Type B pancreatic cell (in vitro differentiated cells): ENCODE measurements around the gene PRKCQ. TPM values are rescaled to one million over a fixed set of nuclear protein-coding genes. Genes with fewer than 3 reads are reported as not detected.

Experiments
- DNase-seq: peaks from one replicate; pipeline ENCODE4 v3.0.0; 2021; ENCODE audit warnings: mixed read lengths; ENCODE audit not compliant: unreplicated experiment; ENCODE audit errors: extremely low spot score
- H3K27ac Mint-ChIP-seq: 2 replicates; pipeline ENCODE4 v1.8.0; 2021; ENCODE audit warnings: mild to moderate bottlenecking, mixed read lengths
- H3K27me3 Mint-ChIP-seq: 2 replicates; pipeline ENCODE4 v1.8.0; 2021; ENCODE audit warnings: mixed read lengths
- H3K36me3 Mint-ChIP-seq: 2 replicates; pipeline ENCODE4 v1.8.0; 2021; ENCODE audit warnings: mixed read lengths
- H3K4me1 Mint-ChIP-seq: one replicate; pipeline ENCODE4 v1.8.0; 2021; ENCODE audit warnings: mixed read lengths; ENCODE audit not compliant: unreplicated experiment
- H3K4me3 Mint-ChIP-seq: 2 replicates; pipeline ENCODE4 v1.8.0; 2021; ENCODE audit warnings: mild to moderate bottlenecking, mixed read lengths
- H3K9me3 Mint-ChIP-seq: 2 replicates; pipeline ENCODE4 v1.8.0; 2021; ENCODE audit warnings: mixed read lengths
- total RNA-seq: library from RNA; stranded (reverse); gene quantifications from 2 replicates; pipeline ENCODE4 v1.2.1, GENCODE V29; 2021; ENCODE audit warnings: low replicate concordance
- TF ChIP-seq, protein P1 (sequence below): fragments of 200-600 bp; sonication (generic); conservative IDR thresholded peaks from 2 replicates; pipeline ENCODE4 v1.5.0; 2021; ENCODE audit warnings: antibody characterized with exemption, mild to moderate bottlenecking

Gene PRKCQ
- total RNA-seq, 1 donor from 2014 or later = 2.0 TPM

DNA sequence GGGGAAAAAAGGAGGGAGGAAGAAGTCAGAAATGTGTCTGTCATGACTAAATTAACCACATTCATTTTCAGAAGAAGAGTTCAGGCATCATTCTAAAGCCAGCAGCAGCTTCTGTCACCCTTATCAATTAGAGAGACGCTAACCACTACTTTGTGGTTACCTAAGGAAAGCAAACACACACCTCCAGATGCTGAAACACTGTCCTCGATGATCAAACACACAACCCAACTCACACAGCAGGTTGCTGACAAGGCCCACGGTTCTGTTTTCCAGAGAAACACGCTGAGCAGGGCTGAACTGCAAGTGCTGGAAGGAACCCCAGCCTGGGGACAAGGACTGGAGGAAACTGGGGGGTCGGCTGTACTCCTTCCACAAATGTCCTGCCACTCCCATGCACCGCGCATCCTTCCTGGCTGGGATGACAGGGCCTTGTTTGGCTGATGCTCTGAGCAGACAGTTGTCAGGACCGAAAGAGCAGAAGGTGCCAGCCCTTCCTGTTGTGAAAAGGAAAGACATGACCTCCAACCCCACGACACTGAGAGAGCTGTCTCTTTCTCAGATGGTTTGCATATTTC is 36.6 kb downstream of the PRKCQ start:
- Mint-ChIP-seq H3K9me3 (no peaks in the 10 kb centered on the region), H3K27ac (no peak overlapping the region), H3K4me1 (no peaks in the 10 kb centered on the region), H3K27me3 (peaks cover 6% of the 10 kb centered on the region), H3K36me3 (no peaks in the 10 kb centered on the region), H3K4me3 (peak overlapping the region; percentile 73)
- DNase-seq = no peak
- TF ChIP-seq, protein P1, sequence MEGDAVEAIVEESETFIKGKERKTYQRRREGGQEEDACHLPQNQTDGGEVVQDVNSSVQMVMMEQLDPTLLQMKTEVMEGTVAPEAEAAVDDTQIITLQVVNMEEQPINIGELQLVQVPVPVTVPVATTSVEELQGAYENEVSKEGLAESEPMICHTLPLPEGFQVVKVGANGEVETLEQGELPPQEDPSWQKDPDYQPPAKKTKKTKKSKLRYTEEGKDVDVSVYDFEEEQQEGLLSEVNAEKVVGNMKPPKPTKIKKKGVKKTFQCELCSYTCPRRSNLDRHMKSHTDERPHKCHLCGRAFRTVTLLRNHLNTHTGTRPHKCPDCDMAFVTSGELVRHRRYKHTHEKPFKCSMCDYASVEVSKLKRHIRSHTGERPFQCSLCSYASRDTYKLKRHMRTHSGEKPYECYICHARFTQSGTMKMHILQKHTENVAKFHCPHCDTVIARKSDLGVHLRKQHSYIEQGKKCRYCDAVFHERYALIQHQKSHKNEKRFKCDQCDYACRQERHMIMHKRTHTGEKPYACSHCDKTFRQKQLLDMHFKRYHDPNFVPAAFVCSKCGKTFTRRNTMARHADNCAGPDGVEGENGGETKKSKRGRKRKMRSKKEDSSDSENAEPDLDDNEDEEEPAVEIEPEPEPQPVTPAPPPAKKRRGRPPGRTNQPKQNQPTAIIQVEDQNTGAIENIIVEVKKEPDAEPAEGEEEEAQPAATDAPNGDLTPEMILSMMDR = no peak

DNA sequence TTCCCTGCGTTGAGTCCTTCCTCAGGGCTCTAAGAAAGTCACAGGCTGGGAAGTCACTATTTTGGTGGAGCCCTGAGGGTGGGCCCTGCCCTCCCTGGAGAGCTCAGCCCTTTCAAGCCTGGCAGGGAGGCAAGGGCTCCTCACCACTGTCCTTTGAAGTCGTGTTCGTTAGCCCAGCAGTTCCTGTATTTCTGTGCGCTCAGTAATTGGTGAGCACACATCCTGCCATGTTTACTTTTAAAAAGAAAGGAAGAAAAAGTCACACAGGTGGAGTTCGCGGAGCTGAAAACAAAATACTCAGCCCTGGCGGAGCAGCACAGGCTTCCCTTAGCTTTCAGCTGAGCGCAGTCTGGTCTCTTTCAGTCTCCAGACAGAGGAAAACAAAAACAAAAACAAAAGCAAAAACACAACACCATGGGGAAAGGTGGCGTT is 37.1 kb downstream of the PRKCQ start:
- Mint-ChIP-seq H3K27ac (no peak overlapping the region), H3K9me3 (no peaks in the 10 kb centered on the region), H3K4me1 (no peaks in the 10 kb centered on the region), H3K36me3 (no peaks in the 10 kb centered on the region), H3K4me3 (peak overlapping the region; percentile 73), H3K27me3 (peaks cover 6% of the 10 kb centered on the region)
- DNase-seq = no peak
- TF ChIP-seq, protein P1 = no peak

- no peaks in the 10 kb centered on the region for H3K4me1 Mint-ChIP-seq
- no peak overlapping the region for H3K27ac Mint-ChIP-seq
- H3K9me3 Mint-ChIP-seq = no peaks in the 10 kb centered on the region
- DNase-seq = no peak
- no peaks in the 10 kb centered on the region for H3K36me3 Mint-ChIP-seq
- TF ChIP-seq, protein P1 = no peak
- H3K4me3 Mint-ChIP-seq = no peak overlapping the region
- H3K27me3 Mint-ChIP-seq = peaks cover 5% of the 10 kb centered on the region
These were observed 40.2 kb downstream of the PRKCQ start for GRCh38 chr10:6539833-6540232.

DNA sequence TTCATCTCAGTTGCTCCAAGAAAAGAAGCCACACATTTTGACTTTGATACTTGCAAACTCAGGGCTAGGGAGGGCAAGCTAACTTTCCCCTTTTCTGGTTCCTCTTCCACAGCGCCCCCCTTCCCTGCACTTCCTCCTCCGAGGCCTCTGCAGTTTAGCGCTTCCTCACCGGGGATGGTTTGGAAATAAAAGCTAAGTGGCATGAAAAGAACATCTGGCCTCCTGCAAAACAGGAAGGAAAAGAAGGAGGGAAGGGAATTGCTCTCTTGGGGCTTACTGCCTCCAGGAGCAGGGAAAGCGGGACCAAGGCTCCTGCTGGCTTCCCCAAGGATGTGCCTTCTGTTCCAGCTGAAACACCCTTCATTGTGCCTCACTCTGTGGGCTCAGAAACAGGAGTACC is 42.3 kb downstream of the PRKCQ start:
- DNase-seq = no peak
- no peaks in the 10 kb centered on the region for H3K36me3 Mint-ChIP-seq
- H3K27me3 Mint-ChIP-seq = peaks cover 5% of the 10 kb centered on the region
- H3K4me3 Mint-ChIP-seq = no peak overlapping the region
- TF ChIP-seq, protein P1 = no peak
- no peaks in the 10 kb centered on the region for H3K9me3 Mint-ChIP-seq
- H3K4me1 Mint-ChIP-seq = no peaks in the 10 kb centered on the region
- no peak overlapping the region for H3K27ac Mint-ChIP-seq

- H3K4me3 Mint-ChIP-seq = no peak overlapping the region
- no peaks in the 10 kb centered on the region for H3K4me1 Mint-ChIP-seq
- no peak overlapping the region for H3K27ac Mint-ChIP-seq
- no peak for DNase-seq
- H3K9me3 Mint-ChIP-seq = no peaks in the 10 kb centered on the region
- TF ChIP-seq, protein P1 = no peak
- peaks cover 3% of the 10 kb centered on the region for H3K27me3 Mint-ChIP-seq
- no peaks in the 10 kb centered on the region for H3K36me3 Mint-ChIP-seq
These were observed 44.0 kb downstream of the PRKCQ start for GRCh38 chr10:6536102-6536501.
